Subcutaneous adipose tissue (tissue), 4 donors: ENCODE measurements around the gene MEOX2. TPM values are rescaled to one million over a fixed set of nuclear protein-coding genes. Genes with fewer than 3 reads are reported as not detected.

Source experiments
- total RNA-seq, 4 donors: library from RNA; depleted of rRNA; stranded (reverse); fragments of >200 nt; gene quantifications; one replicate each; pipeline ENCODE4 v1.1.0, GENCODE V29; 2016
- TF ChIP-seq, protein P1 (sequence below): fragments of 450-650 bp; IDR thresholded peaks from one replicate; pipeline ENCODE4 v1.5.1; 2016; ENCODE audit warnings: low read depth, mild to moderate bottlenecking, control low read depth, antibody characterized with exemption, moderate library complexity

The MEOX2 gene
- total RNA-seq, 4 donors from 2014 or later, result 10.7 to 38.6 (median 23.1) TPM

DNA sequence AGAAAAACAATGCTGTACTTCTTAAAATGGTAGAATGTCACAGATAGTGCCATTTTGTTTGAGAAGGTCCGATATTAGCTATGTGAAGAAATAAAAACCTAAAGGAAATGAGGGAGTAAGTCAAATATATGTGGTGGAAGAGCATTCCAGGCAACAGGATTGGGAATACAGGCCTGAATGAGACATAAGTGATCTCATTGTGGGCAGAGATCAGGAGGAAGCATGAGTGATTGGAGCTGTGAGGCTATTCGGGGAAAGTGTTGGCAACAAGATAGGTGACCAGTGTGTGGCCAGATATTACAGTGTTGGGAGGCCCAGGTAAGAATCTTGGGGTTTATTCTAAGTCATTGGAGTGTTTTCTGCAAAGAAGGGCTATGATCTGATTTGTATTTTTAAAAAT lies 83.4 kb downstream of the MEOX2 start:
- TF ChIP-seq, protein P1, sequence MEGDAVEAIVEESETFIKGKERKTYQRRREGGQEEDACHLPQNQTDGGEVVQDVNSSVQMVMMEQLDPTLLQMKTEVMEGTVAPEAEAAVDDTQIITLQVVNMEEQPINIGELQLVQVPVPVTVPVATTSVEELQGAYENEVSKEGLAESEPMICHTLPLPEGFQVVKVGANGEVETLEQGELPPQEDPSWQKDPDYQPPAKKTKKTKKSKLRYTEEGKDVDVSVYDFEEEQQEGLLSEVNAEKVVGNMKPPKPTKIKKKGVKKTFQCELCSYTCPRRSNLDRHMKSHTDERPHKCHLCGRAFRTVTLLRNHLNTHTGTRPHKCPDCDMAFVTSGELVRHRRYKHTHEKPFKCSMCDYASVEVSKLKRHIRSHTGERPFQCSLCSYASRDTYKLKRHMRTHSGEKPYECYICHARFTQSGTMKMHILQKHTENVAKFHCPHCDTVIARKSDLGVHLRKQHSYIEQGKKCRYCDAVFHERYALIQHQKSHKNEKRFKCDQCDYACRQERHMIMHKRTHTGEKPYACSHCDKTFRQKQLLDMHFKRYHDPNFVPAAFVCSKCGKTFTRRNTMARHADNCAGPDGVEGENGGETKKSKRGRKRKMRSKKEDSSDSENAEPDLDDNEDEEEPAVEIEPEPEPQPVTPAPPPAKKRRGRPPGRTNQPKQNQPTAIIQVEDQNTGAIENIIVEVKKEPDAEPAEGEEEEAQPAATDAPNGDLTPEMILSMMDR, result no peak

DNA sequence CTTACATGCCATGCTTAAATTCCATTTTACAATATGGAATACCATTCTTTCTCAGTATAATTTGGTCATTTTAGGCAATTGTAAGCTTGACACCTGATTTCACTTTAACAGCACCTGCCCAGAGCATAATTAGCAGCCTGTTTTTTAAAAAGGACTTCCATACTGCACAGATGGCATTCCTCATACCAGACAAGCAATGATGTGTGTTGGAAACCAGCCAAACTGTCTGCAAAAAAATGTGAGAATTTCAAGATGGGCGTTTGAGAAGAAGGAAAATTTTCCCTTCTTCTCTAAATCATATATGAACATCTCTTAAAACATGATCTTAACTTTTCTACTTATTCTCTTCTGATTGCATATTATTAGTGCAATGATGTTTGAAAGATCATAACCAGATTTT lies 84.2 kb downstream of the MEOX2 start:
- TF ChIP-seq, protein P1, result no peak

GRCh38 chr7:15601175-15601574 lies 85.3 kb downstream of the MEOX2 start:
- TF ChIP-seq, protein P1, result no peak

DNA sequence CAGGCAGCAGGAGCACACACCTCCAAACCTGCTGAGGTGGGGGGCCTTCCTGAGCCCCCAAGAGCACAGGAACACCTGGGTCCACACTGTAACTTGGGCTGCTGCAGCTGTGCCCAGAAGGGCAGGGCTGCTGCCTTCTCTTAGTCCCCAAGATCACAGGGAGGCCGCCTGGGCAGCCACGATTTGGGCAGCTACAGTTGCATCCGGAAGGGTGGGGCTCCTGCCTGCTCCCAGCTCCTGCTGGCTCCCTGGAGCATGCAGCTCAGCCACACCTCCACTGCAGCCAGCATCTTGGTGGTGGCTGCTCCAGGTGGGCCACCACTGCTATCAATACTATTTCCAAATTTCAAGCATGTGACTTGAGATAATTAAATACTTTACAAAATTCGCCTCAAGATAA lies 86.2 kb downstream of the MEOX2 start:
- TF ChIP-seq, protein P1, result no peak

GRCh38 chr7:15594461-15594860 lies 92.0 kb downstream of the MEOX2 start:
- TF ChIP-seq, protein P1, result no peak

DNA sequence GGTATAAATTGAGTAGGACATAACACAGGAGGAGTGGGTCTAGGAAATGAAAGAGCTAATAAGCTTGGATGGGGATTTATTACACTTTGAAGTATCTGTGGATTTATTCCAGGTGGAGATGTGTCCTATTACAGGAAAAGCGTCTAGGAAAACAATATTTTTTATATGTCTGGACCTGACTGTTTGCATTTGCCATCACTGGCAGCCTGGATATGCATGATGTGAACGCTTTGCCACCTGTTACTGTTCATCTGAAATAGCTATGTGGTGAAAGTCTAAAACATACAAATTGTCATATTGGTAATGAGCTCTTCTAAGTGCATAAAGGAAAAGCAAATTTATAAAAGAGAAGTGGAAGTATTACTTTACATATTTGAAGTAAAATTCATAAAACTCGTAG lies 93.1 kb downstream of the MEOX2 start:
- TF ChIP-seq, protein P1, result no peak

DNA sequence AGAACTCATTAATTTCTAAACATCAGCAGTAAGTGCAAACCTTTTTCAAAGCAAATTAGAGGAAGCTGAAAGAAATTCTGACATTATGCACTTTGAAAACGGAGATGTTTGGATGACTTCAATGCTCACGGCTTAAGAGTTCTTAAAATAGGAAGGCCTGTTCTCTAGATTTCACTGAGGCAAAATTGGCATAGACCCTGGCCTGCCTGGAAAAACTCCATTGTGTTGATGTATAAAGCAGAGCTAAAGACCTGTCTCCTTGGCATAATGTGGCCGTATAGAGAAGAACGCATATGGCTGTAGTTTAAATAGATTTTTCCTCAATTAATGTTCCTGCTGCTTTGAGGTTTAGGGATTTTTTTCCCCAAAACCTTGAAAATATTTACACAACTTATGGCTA lies 100.2 kb downstream of the MEOX2 start:
- TF ChIP-seq, protein P1, result no peak
